PC-3 (cell line): ENCODE results near the gene TMED6. TPM values are rescaled to one million over a fixed set of nuclear protein-coding genes. Genes with fewer than 3 reads are reported as not detected.

Source experiments
- ATAC-seq: fragments of 200-7000 bp; cut with Tn5 transposase; 2 replicates; pipeline ENCODE4 v1.9.1; 2020; ENCODE audit warnings: mild to moderate bottlenecking, moderate library complexity
- BruUV-seq: library from RNA; stranded (reverse); fragments of 400-500 nt; replicated peaks from 2 replicates; lab custom pipeline; 2021; lab: Mats Ljungman, UMichigan
- CTCF ChIA-PET: fragments of 300-600 bp; sonication (Branson Sonifier 250); formaldehyde crosslinking; loops from one replicate; lab custom pipeline; 2022; ENCODE audit warnings: antibody characterized with exemption; lab: Charles Lee
- POLR2A ChIA-PET: fragments of 300-600 bp; sonication (Branson Sonifier 250); formaldehyde crosslinking; loops from one replicate; lab custom pipeline; 2022; ENCODE audit warnings: antibody characterized with exemption; ENCODE audit not compliant: unreplicated experiment; lab: Charles Lee
- DNase-seq: peaks from one replicate; pipeline ENCODE4 v3.0.0-alpha.2; 2015
- H2AFZ ChIP-seq: fragments of 300-600 bp; sonication (generic); 2 replicates; pipeline ENCODE4 v1.6.0; 2016; ENCODE audit warnings: antibody characterized with exemption, low read length
- H3F3A ChIP-seq: fragments of 300-600 bp; sonication (generic); one replicate; pipeline ENCODE4 v1.6.0; 2017; ENCODE audit warnings: antibody characterized with exemption, low read length, control low read depth, mild to moderate bottlenecking; ENCODE audit not compliant: unreplicated experiment
- H3K27ac ChIP-seq: fragments of 300-600 bp; sonication (generic); 2 replicates; pipeline ENCODE4 v1.5.1; 2016; ENCODE audit warnings: mild to moderate bottlenecking, low read length
- H3K27me3 ChIP-seq: fragments of 300-600 bp; sonication (generic); 2 replicates; pipeline ENCODE4 v1.6.1; 2016; ENCODE audit warnings: low read length, mixed read lengths
- H3K36me3 ChIP-seq: fragments of 300-600 bp; sonication (generic); 2 replicates; pipeline ENCODE4 v1.6.1; 2016; ENCODE audit warnings: low read depth, mixed run types, low read length, mixed read lengths
- H3K4me1 ChIP-seq: fragments of 300-600 bp; sonication (generic); 2 replicates; pipeline ENCODE4 v1.5.1; 2016; ENCODE audit warnings: low read length; ENCODE audit not compliant: insufficient read depth
- H3K4me2 ChIP-seq: fragments of 300-600 bp; sonication (generic); 2 replicates; pipeline ENCODE4 v1.6.0; 2016; ENCODE audit warnings: low read length
- H3K4me3 ChIP-seq: fragments of 300-600 bp; sonication (generic); 2 replicates; pipeline ENCODE4 v1.5.1; 2016; ENCODE audit warnings: mild to moderate bottlenecking, low read length, mixed read lengths
- H3K79me2 ChIP-seq: fragments of 300-600 bp; sonication (generic); 2 replicates; pipeline ENCODE4 v1.6.1; 2017; ENCODE audit warnings: low read length, mixed read lengths
- H3K9ac ChIP-seq: fragments of 300-600 bp; sonication (generic); 2 replicates; pipeline ENCODE4 v1.6.0; 2016; ENCODE audit warnings: mild to moderate bottlenecking, low read length
- H3K9me2 ChIP-seq: fragments of 300-600 bp; sonication (generic); replicated peaks from 2 replicates; pipeline ENCODE4 v1.6.1; 2016; ENCODE audit warnings: mixed run types, low read length, mixed read lengths
- H3K9me3 ChIP-seq: fragments of 300-600 bp; sonication (generic); 2 replicates; pipeline ENCODE4 v1.6.1; 2016; ENCODE audit warnings: low read length, mixed read lengths
- H4K20me1 ChIP-seq: fragments of 300-600 bp; sonication (generic); 2 replicates; pipeline ENCODE4 v1.6.1; 2016; ENCODE audit warnings: low read length, mixed read lengths
- EZH2 ChIP-seq: fragments of 300-600 bp; sonication (generic); IDR thresholded peaks from one replicate; pipeline ENCODE4 v1.6.1; 2017; ENCODE audit warnings: antibody characterized with exemption, mild to moderate bottlenecking, low read length; ENCODE audit not compliant: unreplicated experiment
- EZH2phosphoT487 ChIP-seq: fragments of 300-600 bp; sonication (generic); IDR thresholded peaks from 2 replicates; pipeline ENCODE4 v1.6.1; 2018; ENCODE audit warnings: mild to moderate bottlenecking, antibody characterized with exemption, low read length, borderline replicate concordance
- intact Hi-C: fragments of 100-400 bp; cut with micrococcal nuclease; formaldehyde crosslinking; loops from 2 replicates; pipeline ENCODE4 v1.9.0; 2023
- total RNA-seq: library from RNA; depleted of rRNA; stranded (reverse); fragments of >200 nt; gene quantifications from 2 replicates; pipeline ENCODE4 v1.2.3, GENCODE V29; 2014
- TF ChIP-seq, protein P1 (sequence below): fragments of 300-600 bp; sonication (generic); conservative IDR thresholded peaks from 2 replicates; pipeline ENCODE4 v1.5.1; 2017; ENCODE audit warnings: antibody characterized with exemption, low read depth, mild to moderate bottlenecking, low read length

Gene TMED6
- total RNA-seq, 1 experiment from 2014 or later = not detected

GRCh38 chr16:69319826-69320739, 31.5 kb downstream of the TMED6 start:
- Histone ChIP-seq H3K9me3 (no peaks in the 10 kb centered on the region), H3K27me3 (no peaks in the 10 kb centered on the region), H3K4me2 (no peak overlapping the region), H3K9me2 (no peaks in the 10 kb centered on the region), H4K20me1 (no peaks in the 10 kb centered on the region), H3K79me2 (peaks cover 20% of the 10 kb centered on the region), H2AFZ (no peak overlapping the region), H3K9ac (no peak overlapping the region), H3F3A (no peaks in the 10 kb centered on the region), H3K36me3 (peaks cover 27% of the 10 kb centered on the region; the same call in 1 of the 2 replicates), H3K27ac (no peak overlapping the region), H3K4me1 (no peaks in the 10 kb centered on the region), H3K4me3 (no peak overlapping the region)
- TF ChIP-seq EZH2 (no peak), EZH2phosphoT487 (no peak)
- TF ChIP-seq, protein P1, sequence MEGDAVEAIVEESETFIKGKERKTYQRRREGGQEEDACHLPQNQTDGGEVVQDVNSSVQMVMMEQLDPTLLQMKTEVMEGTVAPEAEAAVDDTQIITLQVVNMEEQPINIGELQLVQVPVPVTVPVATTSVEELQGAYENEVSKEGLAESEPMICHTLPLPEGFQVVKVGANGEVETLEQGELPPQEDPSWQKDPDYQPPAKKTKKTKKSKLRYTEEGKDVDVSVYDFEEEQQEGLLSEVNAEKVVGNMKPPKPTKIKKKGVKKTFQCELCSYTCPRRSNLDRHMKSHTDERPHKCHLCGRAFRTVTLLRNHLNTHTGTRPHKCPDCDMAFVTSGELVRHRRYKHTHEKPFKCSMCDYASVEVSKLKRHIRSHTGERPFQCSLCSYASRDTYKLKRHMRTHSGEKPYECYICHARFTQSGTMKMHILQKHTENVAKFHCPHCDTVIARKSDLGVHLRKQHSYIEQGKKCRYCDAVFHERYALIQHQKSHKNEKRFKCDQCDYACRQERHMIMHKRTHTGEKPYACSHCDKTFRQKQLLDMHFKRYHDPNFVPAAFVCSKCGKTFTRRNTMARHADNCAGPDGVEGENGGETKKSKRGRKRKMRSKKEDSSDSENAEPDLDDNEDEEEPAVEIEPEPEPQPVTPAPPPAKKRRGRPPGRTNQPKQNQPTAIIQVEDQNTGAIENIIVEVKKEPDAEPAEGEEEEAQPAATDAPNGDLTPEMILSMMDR = no peak
- CTCF ChIA-PET = no interaction called here
- BruUV-seq = no TSS peak
- ATAC-seq = no peak
- no peak for DNase-seq
- POLR2A ChIA-PET = no interaction called here
- intact Hi-C loops = no loop called here

DNA sequence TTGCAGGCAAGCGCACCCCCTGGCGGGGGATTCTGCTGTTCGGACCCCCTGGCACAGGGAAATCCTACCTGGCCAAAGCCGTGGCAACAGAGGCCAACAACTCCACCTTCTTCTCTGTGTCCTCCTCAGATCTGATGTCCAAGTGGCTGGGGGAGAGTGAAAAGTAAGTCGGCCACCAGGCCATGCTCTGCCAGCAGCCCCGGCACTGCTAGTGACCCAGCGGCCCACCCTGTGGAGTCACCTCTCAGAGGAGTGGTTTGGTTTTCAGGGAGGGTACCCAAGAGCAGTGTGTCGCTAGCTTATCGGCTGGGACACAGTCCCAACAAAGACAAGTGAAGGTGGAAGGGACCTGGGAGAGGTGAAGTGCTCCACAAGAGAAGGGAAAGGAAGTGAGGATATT, 32.2 kb downstream of the TMED6 start:
- no TSS peak for BruUV-seq
- peaks cover 16% of the 10 kb centered on the region for H3K79me2 ChIP-seq
- H3K9ac ChIP-seq = no peak overlapping the region
- no peaks in the 10 kb centered on the region for H4K20me1 ChIP-seq
- H3K9me2 ChIP-seq = no peaks in the 10 kb centered on the region
- H3K9me3 ChIP-seq = no peaks in the 10 kb centered on the region
- H3K27ac ChIP-seq = no peak overlapping the region
- CTCF ChIA-PET = no interaction called here
- intact Hi-C loops = no loop called here
- peaks cover 27% of the 10 kb centered on the region; the same call in 1 of the 2 replicates for H3K36me3 ChIP-seq
- no peak overlapping the region for H3K4me3 ChIP-seq
- H3K27me3 ChIP-seq = no peaks in the 10 kb centered on the region
- no peaks in the 10 kb centered on the region for H3K4me1 ChIP-seq
- DNase-seq = no peak
- no peak overlapping the region for H2AFZ ChIP-seq
- POLR2A ChIA-PET = no interaction called here
- ATAC-seq = no peak
- H3K4me2 ChIP-seq = no peak overlapping the region
- H3F3A ChIP-seq = no peaks in the 10 kb centered on the region
- TF ChIP-seq, protein P1 = no peak
- TF ChIP-seq EZH2 (no peak), EZH2phosphoT487 (no peak)

- TF ChIP-seq, protein P1 = no peak
- no peak for TF ChIP-seq EZH2phosphoT487
- TF ChIP-seq EZH2 = no peak
- H3K27ac ChIP-seq = no peak overlapping the region
- H3K9me2 ChIP-seq = no peaks in the 10 kb centered on the region
- H3K36me3 ChIP-seq = peaks cover 27% of the 10 kb centered on the region; the same call in 1 of the 2 replicates
- no peaks in the 10 kb centered on the region for H3K27me3 ChIP-seq
- no peaks in the 10 kb centered on the region for H4K20me1 ChIP-seq
- BruUV-seq = no TSS peak
- CTCF ChIA-PET = no interaction called here
- H2AFZ ChIP-seq = no peak overlapping the region
- ATAC-seq (no peak), DNase-seq (no peak)
- H3K79me2 ChIP-seq = peaks cover 16% of the 10 kb centered on the region
- no peaks in the 10 kb centered on the region for H3K9me3 ChIP-seq
- intact Hi-C loops = no loop called here
- POLR2A ChIA-PET = no interaction called here
- H3F3A ChIP-seq = no peaks in the 10 kb centered on the region
- H3K9ac ChIP-seq = no peak overlapping the region
- no peak overlapping the region for H3K4me3 ChIP-seq
- H3K4me1 ChIP-seq = no peaks in the 10 kb centered on the region
- no peak overlapping the region for H3K4me2 ChIP-seq
Measured at GRCh38 chr16:69318911-69319289, 32.7 kb downstream of the TMED6 start.
